ENCODE results near the gene HNRNPUL1. TPM values are rescaled to one million over a fixed set of nuclear protein-coding genes. Genes with fewer than 3 reads are reported as not detected.

HNRNPUL1 gene
- polyA plus RNA-seq, 1 donor (not counting 4 experiments of a cell fraction or from before 2014, with no cell fraction given) = 48.3 TPM

DNA sequence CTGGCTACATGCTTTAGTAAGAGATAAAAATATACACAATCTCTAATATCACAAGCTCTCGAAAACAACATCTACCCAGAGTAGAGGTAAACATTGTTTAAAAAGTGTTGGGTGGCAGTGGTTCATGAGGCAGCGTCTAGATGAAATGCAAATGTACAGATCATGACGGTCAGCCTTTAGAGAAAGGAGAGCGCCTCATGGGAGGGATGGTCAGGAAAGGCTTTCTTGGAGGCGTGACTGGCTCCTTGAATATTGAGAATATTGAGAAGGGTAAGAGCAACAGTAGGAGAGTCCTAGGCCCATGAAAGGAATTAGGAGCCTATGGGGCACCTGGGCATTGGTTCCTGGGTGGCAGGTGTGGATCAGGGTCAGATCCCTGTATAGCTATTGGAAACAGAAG is 10.6 kb downstream of the HNRNPUL1 start:
- no peaks in the 10 kb centered on the region for H3K27me3 ChIP-seq (ENCODE audit: control insufficient read depth, extremely low read depth, insufficient read depth, low read length)
- dilution Hi-C loops (cut with MboI; ENCODE audit: extremely low pct_ligation_motif_present, low sequenced_read_pairs) = no loop called here
- H2AFZ ChIP-seq (ENCODE audit: control insufficient read depth, low read length) = no peak overlapping the region
- no peaks in the 10 kb centered on the region for H3K4me1 ChIP-seq (ENCODE audit: control insufficient read depth, extremely low read depth, insufficient read depth, low read length)
- no peak overlapping the region for H3K4me3 ChIP-seq (ENCODE audit: control insufficient read depth in 2 of 3, extremely low read depth in 1 of 3, insufficient read depth in 2 of 3, low read depth in 1 of 3, low read length in 3 of 3)
- FAIRE-seq = no peak
- no peaks in the 10 kb centered on the region for H3K9me3 ChIP-seq (ENCODE audit: control insufficient read depth, low read depth, low read length)
- DNase-seq (ENCODE audit: low read depth, low spot score) = no peak
- H3K79me2 ChIP-seq (ENCODE audit: control insufficient read depth, insufficient read depth, low read length) = peaks cover 6% of the 10 kb centered on the region
- H3K27ac ChIP-seq (ENCODE audit: control insufficient read depth, insufficient read depth, low read length) = no peak overlapping the region
- H4K20me1 ChIP-seq (ENCODE audit: control insufficient read depth, extremely low read depth, insufficient read depth, low read length) = peaks cover 6% of the 10 kb centered on the region
- H3K9ac ChIP-seq (ENCODE audit: control insufficient read depth, extremely low read depth, insufficient read depth, low read length) = no peak overlapping the region
- no peaks in the 10 kb centered on the region for H3K9me1 ChIP-seq (ENCODE audit: control insufficient read depth, extremely low read depth, insufficient read depth, low read length)
- no peak for TF ChIP-seq EZH2 (IDR thresholded peaks at IDR 0.05; ENCODE audit: low read length)
- TF ChIP-seq, protein P1, sequence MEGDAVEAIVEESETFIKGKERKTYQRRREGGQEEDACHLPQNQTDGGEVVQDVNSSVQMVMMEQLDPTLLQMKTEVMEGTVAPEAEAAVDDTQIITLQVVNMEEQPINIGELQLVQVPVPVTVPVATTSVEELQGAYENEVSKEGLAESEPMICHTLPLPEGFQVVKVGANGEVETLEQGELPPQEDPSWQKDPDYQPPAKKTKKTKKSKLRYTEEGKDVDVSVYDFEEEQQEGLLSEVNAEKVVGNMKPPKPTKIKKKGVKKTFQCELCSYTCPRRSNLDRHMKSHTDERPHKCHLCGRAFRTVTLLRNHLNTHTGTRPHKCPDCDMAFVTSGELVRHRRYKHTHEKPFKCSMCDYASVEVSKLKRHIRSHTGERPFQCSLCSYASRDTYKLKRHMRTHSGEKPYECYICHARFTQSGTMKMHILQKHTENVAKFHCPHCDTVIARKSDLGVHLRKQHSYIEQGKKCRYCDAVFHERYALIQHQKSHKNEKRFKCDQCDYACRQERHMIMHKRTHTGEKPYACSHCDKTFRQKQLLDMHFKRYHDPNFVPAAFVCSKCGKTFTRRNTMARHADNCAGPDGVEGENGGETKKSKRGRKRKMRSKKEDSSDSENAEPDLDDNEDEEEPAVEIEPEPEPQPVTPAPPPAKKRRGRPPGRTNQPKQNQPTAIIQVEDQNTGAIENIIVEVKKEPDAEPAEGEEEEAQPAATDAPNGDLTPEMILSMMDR (optimal IDR thresholded peaks at IDR 0.05 in 1 of 3, IDR thresholded peaks at IDR 0.05 in 1 of 3, conservative IDR thresholded peaks at IDR 0.05 in 1 of 3; ENCODE audit: extremely low read depth in 1 of 3, insufficient read depth in 2 of 3, low read length in 3 of 3) = no peak
- peaks cover 57 to 75% of the 10 kb centered on the region in 2 experiments for H3K36me3 ChIP-seq (ENCODE audit: control insufficient read depth in 2 of 2, extremely low read depth in 1 of 2, insufficient read depth in 2 of 2, low read length in 2 of 2)
- no peak overlapping the region for H3K4me2 ChIP-seq (ENCODE audit: control insufficient read depth, extremely low read depth, insufficient read depth, low read depth, low read length)

GRCh38 chr19:41276231-41276630 is 12.1 kb downstream of the HNRNPUL1 start:
- no peaks in the 10 kb centered on the region for H3K9me3 ChIP-seq (ENCODE audit: control insufficient read depth, low read depth, low read length)
- no peaks in the 10 kb centered on the region for H3K4me1 ChIP-seq (ENCODE audit: control insufficient read depth, extremely low read depth, insufficient read depth, low read length)
- H3K79me2 ChIP-seq (ENCODE audit: control insufficient read depth, insufficient read depth, low read length) = peaks cover 4% of the 10 kb centered on the region
- dilution Hi-C loops (cut with MboI; ENCODE audit: extremely low pct_ligation_motif_present, low sequenced_read_pairs) = no loop called here
- no peak overlapping the region for H2AFZ ChIP-seq (ENCODE audit: control insufficient read depth, low read length)
- peaks cover 56 to 79% of the 10 kb centered on the region in 2 experiments for H3K36me3 ChIP-seq (ENCODE audit: control insufficient read depth in 2 of 2, extremely low read depth in 1 of 2, insufficient read depth in 2 of 2, low read length in 2 of 2)
- TF ChIP-seq EZH2 (IDR thresholded peaks at IDR 0.05; ENCODE audit: low read length) = no peak
- TF ChIP-seq, protein P1 (optimal IDR thresholded peaks at IDR 0.05 in 1 of 3, IDR thresholded peaks at IDR 0.05 in 1 of 3, conservative IDR thresholded peaks at IDR 0.05 in 1 of 3; ENCODE audit: extremely low read depth in 1 of 3, insufficient read depth in 2 of 3, low read length in 3 of 3) = no peak
- H3K9ac ChIP-seq (ENCODE audit: control insufficient read depth, extremely low read depth, insufficient read depth, low read length) = no peak overlapping the region
- no peaks in the 10 kb centered on the region for H3K27me3 ChIP-seq (ENCODE audit: control insufficient read depth, extremely low read depth, insufficient read depth, low read length)
- no peak for FAIRE-seq
- no peak overlapping the region for H3K27ac ChIP-seq (ENCODE audit: control insufficient read depth, insufficient read depth, low read length)
- no peaks in the 10 kb centered on the region for H3K9me1 ChIP-seq (ENCODE audit: control insufficient read depth, extremely low read depth, insufficient read depth, low read length)
- no peak overlapping the region for H3K4me2 ChIP-seq (ENCODE audit: control insufficient read depth, extremely low read depth, insufficient read depth, low read depth, low read length)
- H3K4me3 ChIP-seq (ENCODE audit: control insufficient read depth in 2 of 3, extremely low read depth in 1 of 3, insufficient read depth in 2 of 3, low read depth in 1 of 3, low read length in 3 of 3) = no peak overlapping the region
- DNase-seq (ENCODE audit: low read depth, low spot score) = no peak
- peaks cover 6% of the 10 kb centered on the region for H4K20me1 ChIP-seq (ENCODE audit: control insufficient read depth, extremely low read depth, insufficient read depth, low read length)
